CD8-positive, alpha-beta memory T cell (primary cell): ENCODE results near the gene LHX6. TPM values are rescaled to one million over a fixed set of nuclear protein-coding genes. Genes with fewer than 3 reads are reported as not detected.

Source experiments
- CTCF ChIA-PET: fragments of 350-600 bp; sonication (Branson Sonifier 250); formaldehyde crosslinking; loops from one replicate; lab custom pipeline; 2021; ENCODE audit warnings: antibody characterized with exemption; lab: Charles Lee
- POLR2A ChIA-PET: fragments of 350-600 bp; sonication (Branson Sonifier 250); formaldehyde crosslinking; loops from one replicate; lab custom pipeline; 2021; ENCODE audit warnings: antibody characterized with exemption; lab: Charles Lee
- DNase-seq, 5 donors: peaks; one replicate each; pipeline versions ENCODE4 v3.0.0 to v3.0.0-alpha.2; 2020 to 2022; ENCODE audit warnings: mixed read lengths in 1 of 5
- H3K27ac ChIP-seq: one replicate; pipeline ENCODE4 v1.7.0; 2013; ENCODE audit warnings: low read depth, mild to moderate bottlenecking, low read length, moderate library complexity
- H3K27me3 ChIP-seq: 2 replicates; pipeline ENCODE4 v1.7.0; 2013; ENCODE audit warnings: low read length, mild to moderate bottlenecking; ENCODE audit not compliant: insufficient read depth, poor library complexity, severe bottlenecking
- H3K36me3 ChIP-seq: 2 replicates; pipeline ENCODE4 v1.7.0; 2013; ENCODE audit warnings: mild to moderate bottlenecking, low read length, moderate library complexity; ENCODE audit not compliant: insufficient read depth
- H3K4me1 ChIP-seq: 2 replicates; pipeline ENCODE4 v1.7.0; 2013; ENCODE audit warnings: mild to moderate bottlenecking, low read length, moderate library complexity; ENCODE audit not compliant: insufficient read depth
- H3K4me3 ChIP-seq: 2 replicates; pipeline ENCODE4 v1.7.0; 2013; ENCODE audit warnings: mild to moderate bottlenecking, low read length
- H3K9me3 ChIP-seq: 2 replicates; pipeline ENCODE4 v1.7.0; 2013; ENCODE audit warnings: mild to moderate bottlenecking, low read length
- H3K27ac Mint-ChIP-seq, 8 donors: one replicate each; pipeline ENCODE4 v1.8.0; 2020 to 2021; ENCODE audit warnings: mixed read lengths in 8 of 8, mild to moderate bottlenecking in 6 of 8, inconsistent platforms in 3 of 8, moderate library complexity in 3 of 8
- H3K27me3 Mint-ChIP-seq, 2 donors: one replicate each; pipeline ENCODE4 v1.8.0; 2020 to 2021; ENCODE audit warnings: mixed read lengths in 2 of 2, mild to moderate bottlenecking in 1 of 2, moderate library complexity in 1 of 2
- H3K36me3 Mint-ChIP-seq, 3 donors: one replicate each; pipeline ENCODE4 v1.8.0; 2020 to 2021; ENCODE audit warnings: mixed read lengths in 3 of 3, inconsistent platforms in 1 of 3, mild to moderate bottlenecking in 1 of 3
- H3K4me1 Mint-ChIP-seq, 3 donors: one replicate each; pipeline ENCODE4 v1.8.0; 2020 to 2021; ENCODE audit warnings: mixed read lengths in 3 of 3, inconsistent platforms in 1 of 3, mild to moderate bottlenecking in 1 of 3
- H3K4me3 Mint-ChIP-seq, 7 donors: one replicate each; pipeline ENCODE4 v1.8.0; 2020 to 2021; ENCODE audit warnings: mixed read lengths in 7 of 7, mild to moderate bottlenecking in 6 of 7, moderate library complexity in 4 of 7, inconsistent platforms in 2 of 7
- H3K9me3 Mint-ChIP-seq, 5 donors: one replicate each; pipeline ENCODE4 v1.8.0; 2020 to 2022; ENCODE audit warnings: mixed read lengths in 5 of 5, mild to moderate bottlenecking in 3 of 5, moderate library complexity in 2 of 5, inconsistent platforms in 1 of 5
- polyA plus RNA-seq: library from polyadenylated mRNA; unstranded; fragments of 300-500 nt; fragmentation: Illumina TruSeq; gene quantifications from one replicate; pipeline ENCODE4 v1.2.3, GENCODE V29; 2021
- total RNA-seq, 2 experiments: library from RNA; stranded (reverse); gene quantifications; one replicate each; pipeline ENCODE4 v1.2.3, GENCODE V29; 2021

Gene LHX6
- total and polyA plus RNA-seq, 3 experiments from 2014 or later, result not detected

GRCh38 chr9:122232796-122233306, 4.1 kb upstream of the LHX6 start:
- no peak overlapping the region for H3K4me3 ChIP-seq
- no peak overlapping the region for H3K27ac Mint-ChIP-seq
- POLR2A ChIA-PET, result no interaction called here
- no peaks in the 10 kb centered on the region for H3K36me3 ChIP-seq
- H3K9me3 Mint-ChIP-seq, result no peaks in the 10 kb centered on the region
- no peaks in the 10 kb centered on the region for H3K36me3 Mint-ChIP-seq
- H3K4me1 Mint-ChIP-seq, result no peaks in the 10 kb centered on the region
- H3K9me3 ChIP-seq, result no peaks in the 10 kb centered on the region
- H3K4me3 Mint-ChIP-seq, result peak overlapping the region in 1 of 7 donors; percentile 21
- H3K4me1 ChIP-seq, result no peaks in the 10 kb centered on the region
- DNase-seq, result no peak
- CTCF ChIA-PET, result no interaction called here
- no peak overlapping the region for H3K27ac ChIP-seq
- H3K27me3 Mint-ChIP-seq, result peaks cover 2 to 10% of the 10 kb centered on the region in 2 donors
- H3K27me3 ChIP-seq, result peaks cover 20% of the 10 kb centered on the region

GRCh38 chr9:122229485-122229837, 704 bp upstream of the LHX6 start:
- H3K27me3 ChIP-seq, result peaks cover 20% of the 10 kb centered on the region
- DNase-seq, result no peak
- no peaks in the 10 kb centered on the region for H3K9me3 Mint-ChIP-seq
- no peak overlapping the region for H3K27ac ChIP-seq
- H3K4me3 Mint-ChIP-seq, result no peak overlapping the region
- no peaks in the 10 kb centered on the region for H3K9me3 ChIP-seq
- H3K4me1 ChIP-seq, result no peaks in the 10 kb centered on the region
- no peak overlapping the region for H3K27ac Mint-ChIP-seq
- H3K27me3 Mint-ChIP-seq, result peaks cover 25 to 40% of the 10 kb centered on the region in 2 donors
- no peaks in the 10 kb centered on the region for H3K36me3 Mint-ChIP-seq
- no peaks in the 10 kb centered on the region for H3K36me3 ChIP-seq
- H3K4me1 Mint-ChIP-seq, result peaks cover 7 to 10% (median 8%) of the 10 kb centered on the region in 3 donors
- ChIA-PET CTCF (no interaction called here), POLR2A (no interaction called here)
- H3K4me3 ChIP-seq, result no peak overlapping the region

- peak overlapping the region in 4 of 7 donors; percentile 42 to 61 (median 52) for H3K4me3 Mint-ChIP-seq
Measured at GRCh38 chr9:122228191-122228567, 578 bp downstream of the LHX6 start.

GRCh38 chr9:122227575-122227900, 1.2 kb downstream of the LHX6 start:
- ChIA-PET POLR2A (no interaction called here), CTCF (no interaction called here)
- no peak overlapping the region for H3K27ac ChIP-seq
- H3K4me1 Mint-ChIP-seq, result peaks cover 12 to 14% (median 14%) of the 10 kb centered on the region in 3 donors
- H3K27me3 ChIP-seq, result peaks cover 22% of the 10 kb centered on the region
- no peak overlapping the region for H3K4me3 ChIP-seq
- H3K36me3 ChIP-seq, result no peaks in the 10 kb centered on the region
- no peaks in the 10 kb centered on the region for H3K9me3 ChIP-seq
- peak overlapping the region in 5 of 7 donors; percentile 4 to 57 (median 44) for H3K4me3 Mint-ChIP-seq
- peaks cover 40 to 54% of the 10 kb centered on the region in 2 donors for H3K27me3 Mint-ChIP-seq
- DNase-seq, result no peak
- H3K4me1 ChIP-seq, result no peaks in the 10 kb centered on the region
- H3K27ac Mint-ChIP-seq, result peak overlapping the region in 1 of 8 donors; percentile 31
- no peaks in the 10 kb centered on the region for H3K9me3 Mint-ChIP-seq
- no peaks in the 10 kb centered on the region for H3K36me3 Mint-ChIP-seq

More at GRCh38 chr9:122228191-122228567, 578 bp downstream of the LHX6 start:
- Mint-ChIP-seq H3K9me3 (no peaks in the 10 kb centered on the region), H3K36me3 (no peaks in the 10 kb centered on the region), H3K4me1 (peaks cover 9 to 10% (median 9%) of the 10 kb centered on the region in 3 donors), H3K27me3 (peaks cover 34 to 51% of the 10 kb centered on the region in 2 donors), H3K27ac (no peak overlapping the region)
- ChIA-PET CTCF (no interaction called here), POLR2A (no interaction called here)
- no peak for DNase-seq
- H3K27ac ChIP-seq, result no peak overlapping the region
- peaks cover 20% of the 10 kb centered on the region for H3K27me3 ChIP-seq
- H3K36me3 ChIP-seq, result no peaks in the 10 kb centered on the region
- no peaks in the 10 kb centered on the region for H3K9me3 ChIP-seq
- H3K4me1 ChIP-seq, result no peaks in the 10 kb centered on the region
- no peak overlapping the region for H3K4me3 ChIP-seq

- H3K27me3 Mint-ChIP-seq, result peaks cover 46 to 59% of the 10 kb centered on the region in 2 donors
- POLR2A ChIA-PET, result no interaction called here
Measured at GRCh38 chr9:122226758-122227574, 1.8 kb downstream of the LHX6 start.

GRCh38 chr9:122226142-122226757, 2.5 kb downstream of the LHX6 start:
- H3K27ac ChIP-seq, result no peak overlapping the region
- no peaks in the 10 kb centered on the region for H3K36me3 Mint-ChIP-seq
- H3K4me3 ChIP-seq, result no peak overlapping the region
- POLR2A ChIA-PET, result no interaction called here
- no peaks in the 10 kb centered on the region for H3K9me3 ChIP-seq
- H3K27me3 Mint-ChIP-seq, result peaks cover 52 to 61% of the 10 kb centered on the region in 2 donors
- peak overlapping the region in 2 of 7 donors; percentile 28 for H3K4me3 Mint-ChIP-seq
- CTCF ChIA-PET, result no interaction called here
- no peaks in the 10 kb centered on the region for H3K4me1 ChIP-seq
- no peak for DNase-seq
- H3K27ac Mint-ChIP-seq, result peak overlapping the region in 1 of 8 donors; percentile 26
- H3K4me1 Mint-ChIP-seq, result peaks cover 12 to 17% (median 14%) of the 10 kb centered on the region in 3 donors
- no peaks in the 10 kb centered on the region for H3K36me3 ChIP-seq
- no peaks in the 10 kb centered on the region for H3K9me3 Mint-ChIP-seq
- peaks cover 28% of the 10 kb centered on the region for H3K27me3 ChIP-seq

More at GRCh38 chr9:122226758-122227574, 1.8 kb downstream of the LHX6 start:
- Histone ChIP-seq H3K36me3 (no peaks in the 10 kb centered on the region), H3K9me3 (no peaks in the 10 kb centered on the region), H3K27me3 (peaks cover 25% of the 10 kb centered on the region), H3K4me1 (no peaks in the 10 kb centered on the region), H3K4me3 (no peak overlapping the region), H3K27ac (no peak overlapping the region)
- CTCF ChIA-PET, result no interaction called here
- Mint-ChIP-seq H3K4me3 (peak overlapping the region in 1 of 7 donors; percentile 33), H3K9me3 (no peaks in the 10 kb centered on the region), H3K27ac (peak overlapping the region in 1 of 8 donors; percentile 26), H3K36me3 (no peaks in the 10 kb centered on the region), H3K4me1 (peaks cover 12 to 14% (median 14%) of the 10 kb centered on the region in 3 donors)
- no peak for DNase-seq

- Mint-ChIP-seq H3K36me3 (no peaks in the 10 kb centered on the region), H3K27me3 (peaks cover 57 to 65% of the 10 kb centered on the region in 2 donors), H3K27ac (no peak overlapping the region), H3K4me3 (peak overlapping the region in 4 of 7 donors; percentile 8 to 67 (median 20)), H3K9me3 (no peaks in the 10 kb centered on the region), H3K4me1 (peaks cover 12 to 21% (median 14%) of the 10 kb centered on the region in 3 donors)
- ChIA-PET CTCF (no interaction called here), POLR2A (no interaction called here)
- no peak overlapping the region for H3K27ac ChIP-seq
- no peak for DNase-seq
- H3K4me3 ChIP-seq, result no peak overlapping the region
- no peaks in the 10 kb centered on the region for H3K4me1 ChIP-seq
- no peaks in the 10 kb centered on the region for H3K36me3 ChIP-seq
- peaks cover 32% of the 10 kb centered on the region for H3K27me3 ChIP-seq
- H3K9me3 ChIP-seq, result no peaks in the 10 kb centered on the region
Measured at GRCh38 chr9:122225312-122226141, 3.2 kb downstream of the LHX6 start.
